SJSA1 (cell line): ENCODE data around the gene BCO1. TPM values are rescaled to one million over a fixed set of nuclear protein-coding genes. Genes with fewer than 3 reads are reported as not detected.

Experiments
- DNase-seq, 2 experiments: peaks; one replicate each; pipeline ENCODE4 v3.0.0-alpha.2; 2015 to 2020; ENCODE audit warnings: low spot score in 2 of 2, low read depth in 1 of 2
- H3K27ac ChIP-seq: fragments of 250-450 bp; sonication (Bioruptor Pico); 2 replicates; pipeline ENCODE4 v1.5.1; 2020; ENCODE audit warnings: mild to moderate bottlenecking, moderate library complexity
- H3K27me3 ChIP-seq: fragments of 250-450 bp; sonication (Bioruptor Pico); replicated peaks from 2 replicates; pipeline ENCODE4 v1.5.1; 2020; ENCODE audit warnings: mild to moderate bottlenecking, moderate library complexity
- H3K36me3 ChIP-seq: fragments of 250-450 bp; sonication (Bioruptor Pico); 2 replicates; pipeline ENCODE4 v1.5.1; 2020; ENCODE audit warnings: mild to moderate bottlenecking
- H3K4me1 ChIP-seq: fragments of 250-450 bp; sonication (Bioruptor Pico); replicated peaks from 2 replicates; pipeline ENCODE4 v1.6.1; 2021; ENCODE audit warnings: mild to moderate bottlenecking
- H3K4me3 ChIP-seq: fragments of 250-450 bp; sonication (Bioruptor Pico); 2 replicates; pipeline ENCODE4 v1.5.1; 2020; ENCODE audit warnings: mild to moderate bottlenecking
- H3K9me3 ChIP-seq: fragments of 250-450 bp; sonication (Bioruptor Pico); replicated peaks from 2 replicates; pipeline ENCODE4 v1.5.1; 2020; ENCODE audit warnings: mild to moderate bottlenecking
- total RNA-seq: library from RNA; depleted of rRNA; stranded (reverse); fragments of >200 nt; shearing (Covaris generic); gene quantifications from 2 replicates; pipeline ENCODE4 v1.2.3, GENCODE V29; 2014; rRNA removed

The BCO1 gene
- total RNA-seq, 1 experiment from 2014 or later, result not detected

DNA sequence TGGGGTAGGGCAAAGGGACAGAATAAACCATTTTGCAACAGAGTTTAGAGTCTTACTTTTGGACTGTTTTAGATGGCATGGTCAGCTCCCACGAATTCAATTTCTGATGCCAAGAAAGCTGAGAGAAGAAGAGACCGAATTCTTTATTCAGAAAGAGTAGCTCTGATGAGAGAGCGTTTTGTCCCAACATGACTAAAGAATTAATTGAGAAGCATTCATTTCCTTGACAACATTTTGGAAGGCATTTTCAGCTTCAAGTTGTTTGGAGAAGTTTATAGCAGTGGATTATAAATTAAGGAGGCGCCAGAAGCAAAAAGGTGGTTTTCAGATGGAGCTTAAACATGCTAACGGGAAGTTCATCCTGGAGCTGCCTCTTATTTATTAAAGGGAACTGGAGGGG is 88.5 kb downstream of the BCO1 start:
- Histone ChIP-seq H3K27ac (no peak overlapping the region), H3K4me1 (peaks cover 22% of the 10 kb centered on the region), H3K27me3 (no peaks in the 10 kb centered on the region), H3K9me3 (no peaks in the 10 kb centered on the region), H3K4me3 (no peak overlapping the region), H3K36me3 (no peaks in the 10 kb centered on the region)
- DNase-seq, result no peak

DNA sequence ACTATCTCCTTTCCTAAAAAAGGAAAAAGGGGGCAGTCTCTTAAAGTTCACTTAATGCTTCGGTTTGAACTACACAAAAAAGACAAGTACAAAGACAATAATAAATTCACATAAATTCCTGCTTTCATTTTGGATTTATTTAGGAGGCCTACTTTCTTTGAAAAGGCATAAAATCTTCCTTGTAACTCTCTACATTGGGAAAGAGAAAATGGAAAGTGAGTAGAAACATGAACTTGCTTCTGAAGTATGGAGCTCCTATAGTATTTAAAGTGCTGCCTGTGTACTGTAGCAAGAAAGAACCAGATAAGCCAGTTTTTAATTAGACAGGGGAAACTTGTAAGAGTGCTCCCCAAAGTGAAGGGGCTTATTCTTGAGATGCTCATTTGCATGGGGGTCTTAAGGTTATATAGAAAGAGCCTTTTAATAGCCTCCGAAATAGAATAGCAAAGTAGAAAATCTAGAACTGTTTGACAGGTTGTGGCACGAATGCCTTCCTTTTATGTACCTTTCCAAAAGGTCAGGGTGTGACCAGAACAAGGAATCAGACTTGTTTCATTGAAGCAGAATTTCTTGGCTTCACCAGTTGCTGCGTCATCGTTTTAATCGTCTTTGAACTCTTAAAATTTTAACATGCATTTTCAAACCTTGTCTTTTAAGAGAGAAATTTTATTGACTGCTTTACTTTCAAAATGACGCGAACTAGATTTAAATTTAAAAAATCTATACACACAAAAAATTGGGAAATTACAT is 89.1 kb downstream of the BCO1 start:
- no peaks in the 10 kb centered on the region for H3K9me3 ChIP-seq
- no peaks in the 10 kb centered on the region for H3K27me3 ChIP-seq
- no peaks in the 10 kb centered on the region for H3K36me3 ChIP-seq
- no peak for DNase-seq
- H3K4me1 ChIP-seq, result peaks cover 22% of the 10 kb centered on the region
- H3K4me3 ChIP-seq, result no peak overlapping the region
- no peak overlapping the region for H3K27ac ChIP-seq

DNA sequence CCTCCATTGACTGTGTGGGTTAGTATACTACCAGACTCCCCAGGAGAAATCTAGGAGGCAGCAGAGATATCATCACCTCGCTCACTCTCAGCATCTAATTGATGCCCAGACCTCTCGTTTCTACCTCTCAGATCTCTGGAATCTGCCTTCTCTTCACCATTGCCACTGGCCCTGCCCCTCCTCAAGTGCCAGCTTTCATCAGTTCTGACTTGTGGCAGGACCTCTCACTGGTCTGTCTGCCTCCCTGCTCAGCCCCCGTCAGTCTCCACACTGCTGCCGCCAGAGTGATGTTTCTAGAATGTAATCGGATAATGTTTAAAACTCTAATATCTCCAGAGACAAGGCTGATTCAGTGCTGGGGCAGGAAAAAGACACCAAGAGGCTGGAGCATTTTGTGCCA is 91.5 kb downstream of the BCO1 start:
- DNase-seq, result no peak
- Histone ChIP-seq H3K4me1 (peaks cover 2% of the 10 kb centered on the region), H3K27ac (no peak overlapping the region), H3K36me3 (no peaks in the 10 kb centered on the region), H3K4me3 (no peak overlapping the region), H3K27me3 (no peaks in the 10 kb centered on the region), H3K9me3 (no peaks in the 10 kb centered on the region)

DNA sequence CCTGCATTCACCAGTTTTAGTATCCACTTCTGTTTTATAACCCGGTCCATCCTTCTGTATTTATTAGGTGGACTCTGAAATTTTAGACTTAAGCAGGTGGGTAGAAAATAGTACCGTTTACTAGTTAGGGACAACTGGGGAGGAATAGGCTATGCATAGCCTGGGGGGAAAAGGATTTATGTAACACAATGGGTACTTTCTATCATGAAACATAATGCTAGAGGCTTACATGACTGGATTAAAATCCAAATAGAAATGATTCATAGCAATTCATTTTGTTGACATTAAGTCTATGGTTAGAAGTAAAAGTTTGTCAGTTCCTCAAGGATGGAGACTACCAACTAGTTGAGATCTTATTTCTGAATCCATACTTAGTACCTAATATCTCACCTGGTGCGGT is 94.9 kb downstream of the BCO1 start:
- Histone ChIP-seq H3K27ac (no peak overlapping the region), H3K4me1 (no peaks in the 10 kb centered on the region), H3K27me3 (no peaks in the 10 kb centered on the region), H3K36me3 (0 out of 2 replicates have a peak, but pooled peaks cover 4% of the 10 kb centered on the region), H3K9me3 (no peaks in the 10 kb centered on the region), H3K4me3 (no peak overlapping the region)
- no peak for DNase-seq

DNA sequence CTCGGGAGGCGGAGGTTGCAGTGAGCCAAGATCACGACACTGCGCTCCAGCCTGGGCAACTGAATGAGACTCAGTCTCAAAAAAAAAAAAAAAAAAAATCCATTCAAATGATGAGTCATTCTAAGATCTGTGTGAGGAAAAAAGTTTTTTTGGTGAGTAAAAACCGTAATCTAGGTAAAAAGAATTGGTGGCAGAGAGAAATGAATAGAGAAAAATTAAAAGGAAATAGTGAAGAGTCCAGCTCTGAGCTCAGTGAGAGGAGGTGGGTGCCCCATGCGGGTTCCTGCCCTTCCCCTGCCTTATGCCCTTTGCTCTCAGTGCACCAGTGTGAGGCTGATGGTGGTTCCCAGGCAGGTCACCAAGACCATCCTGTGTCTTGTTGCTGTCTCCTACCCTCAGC is 97.2 kb downstream of the BCO1 start:
- no peak for DNase-seq

DNA sequence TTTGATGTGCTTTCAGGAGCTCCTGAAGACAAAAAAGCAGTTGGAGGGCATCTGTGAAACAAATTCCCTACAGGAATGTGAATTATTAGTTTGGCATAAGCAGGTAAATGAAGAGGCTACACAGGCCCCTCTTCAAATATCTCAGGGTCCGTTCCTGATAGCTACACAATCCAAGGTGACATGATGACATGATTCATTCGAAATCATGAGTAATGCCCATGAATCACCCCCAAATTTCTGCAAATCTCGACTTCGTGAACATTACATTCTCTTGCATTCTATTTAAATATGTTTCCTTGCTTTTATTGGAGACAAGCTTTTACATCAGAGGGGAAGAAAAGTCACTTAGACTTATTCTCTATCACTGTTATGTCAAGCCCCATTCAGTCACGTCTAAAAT is 98.6 kb downstream of the BCO1 start:
- Histone ChIP-seq H3K4me1 (no peaks in the 10 kb centered on the region), H3K27ac (no peak overlapping the region), H3K4me3 (no peak overlapping the region), H3K27me3 (no peaks in the 10 kb centered on the region), H3K36me3 (0 out of 2 replicates have a peak, but pooled peaks cover 4% of the 10 kb centered on the region), H3K9me3 (no peaks in the 10 kb centered on the region)
- DNase-seq, result no peak

More for the DNA sequence above, 97.2 kb downstream of the BCO1 start:
- Histone ChIP-seq H3K4me3 (no peak overlapping the region), H3K27ac (no peak overlapping the region), H3K36me3 (0 out of 2 replicates have a peak, but pooled peaks cover 4% of the 10 kb centered on the region), H3K4me1 (no peaks in the 10 kb centered on the region), H3K9me3 (no peaks in the 10 kb centered on the region), H3K27me3 (no peaks in the 10 kb centered on the region)

Other genes starting within 250 kb of the BCO1 start
- 205 and 305 TPM in 2 replicates for gene CMC2, start 231.8 kb upstream of the BCO1 start, total RNA-seq
- 82.5 and 109 TPM in 2 replicates for gene CENPN, start 231.5 kb upstream of the BCO1 start, total RNA-seq
- gene ATMIN, start 202.8 kb upstream of the BCO1 start, total RNA-seq, result 24.6 and 45.4 TPM in 2 replicates
- gene C16orf46, start 161.5 kb upstream of the BCO1 start, total RNA-seq, result 0.18 TPM in 1 of 2 replicates, not detected in the other
- 43.9 and 45.7 TPM in 2 replicates for gene GCSH, start 142.3 kb upstream of the BCO1 start, total RNA-seq
- gene GAN, start 76.3 kb downstream of the BCO1 start, total RNA-seq, result 7.5 and 8.6 TPM in 2 replicates
- 9.8 and 10.7 TPM in 2 replicates for gene CMIP, start 206.1 kb downstream of the BCO1 start, total RNA-seq